Measurements from ENCODE around the gene XIRP2.

XIRP2 gene

DNA sequence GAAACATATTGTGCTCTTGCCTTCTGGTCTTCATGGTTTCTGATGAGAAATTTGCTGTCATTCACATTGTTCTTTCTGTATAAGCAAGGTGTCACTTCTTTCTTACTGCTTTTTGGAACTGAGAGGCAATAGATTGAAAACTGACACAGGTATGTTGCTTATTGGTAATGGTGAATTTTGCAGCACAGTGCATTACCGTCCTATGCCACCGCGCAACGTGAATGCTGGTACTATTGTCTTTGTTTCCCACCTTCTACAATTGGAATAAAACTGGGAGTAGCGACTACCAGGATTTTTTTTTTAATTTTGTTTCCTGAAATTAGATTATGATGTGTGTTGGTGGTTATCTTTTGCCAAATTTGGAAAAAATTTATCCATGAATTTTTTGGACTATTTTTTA lies 11.4 kb downstream of the XIRP2 start:
- no peak overlapping the region for H3K4me3 ChIP-seq (ENCODE audit: low read length)
- no peak overlapping the region for H3K9ac ChIP-seq (ENCODE audit: low read length)
- H3K27me3 ChIP-seq (ENCODE audit: control insufficient read depth, insufficient read depth, low read length): no peaks in the 10 kb centered on the region
- H3K4me1 ChIP-seq (ENCODE audit: control insufficient read depth, insufficient read depth, low read length): no peaks in the 10 kb centered on the region
- H3K27ac ChIP-seq (ENCODE audit: low read depth, low read length): no peak overlapping the region
- H3K36me3 ChIP-seq (ENCODE audit: control insufficient read depth, insufficient read depth, low read length): no peaks in the 10 kb centered on the region

DNA sequence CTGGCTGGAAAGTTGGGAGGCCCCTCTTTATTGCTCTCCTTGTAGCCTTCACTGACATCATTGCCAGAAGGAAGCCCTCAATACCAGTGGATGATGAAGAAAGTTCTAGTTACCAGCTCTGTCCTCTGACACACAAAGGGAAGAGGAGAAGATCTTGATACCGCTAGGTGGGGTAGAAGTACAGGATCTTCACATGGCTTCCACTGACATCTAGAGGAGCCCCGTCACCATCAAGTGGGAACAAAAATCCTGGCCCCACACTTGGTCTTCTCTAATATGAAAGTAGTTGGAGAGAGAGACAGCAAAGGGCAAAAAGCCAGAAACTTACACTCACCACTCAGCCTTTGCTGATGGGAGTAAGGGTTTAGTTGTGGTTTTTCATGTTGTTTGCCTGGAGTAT lies 12.4 kb downstream of the XIRP2 start:
- H3K4me1 ChIP-seq (ENCODE audit: control insufficient read depth, insufficient read depth, low read length): no peaks in the 10 kb centered on the region
- H3K4me3 ChIP-seq (ENCODE audit: low read length): no peak overlapping the region
- no peak overlapping the region for H3K27ac ChIP-seq (ENCODE audit: low read depth, low read length)
- H3K27me3 ChIP-seq (ENCODE audit: control insufficient read depth, insufficient read depth, low read length): no peaks in the 10 kb centered on the region
- no peaks in the 10 kb centered on the region for H3K36me3 ChIP-seq (ENCODE audit: control insufficient read depth, insufficient read depth, low read length)
- H3K9ac ChIP-seq (ENCODE audit: low read length): no peak overlapping the region

DNA sequence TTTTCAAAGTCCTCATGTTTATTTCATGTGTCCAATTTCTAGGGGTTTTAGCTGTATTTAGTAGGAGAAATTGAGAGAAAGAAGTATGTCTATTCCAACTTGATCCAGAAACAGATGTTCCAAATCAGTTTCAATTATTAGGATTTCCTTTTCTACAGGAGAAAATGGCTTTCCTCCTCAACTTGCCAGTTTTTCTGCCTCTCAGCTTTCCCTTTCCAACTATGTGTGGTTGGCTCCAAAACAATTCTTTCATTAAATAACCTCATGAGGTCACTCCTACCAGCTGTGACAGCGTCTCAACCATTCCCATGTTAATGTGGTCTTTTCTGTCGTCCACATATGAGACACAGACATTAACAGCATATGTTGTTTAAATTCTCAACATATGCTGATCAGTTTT lies 13.1 kb downstream of the XIRP2 start:
- Histone ChIP-seq H3K4me3 (ENCODE audit: low read length) (no peak overlapping the region), H3K4me1 (ENCODE audit: control insufficient read depth, insufficient read depth, low read length) (no peaks in the 10 kb centered on the region), H3K36me3 (ENCODE audit: control insufficient read depth, insufficient read depth, low read length) (no peaks in the 10 kb centered on the region), H3K9ac (ENCODE audit: low read length) (no peak overlapping the region), H3K27ac (ENCODE audit: low read depth, low read length) (no peak overlapping the region), H3K27me3 (ENCODE audit: control insufficient read depth, insufficient read depth, low read length) (no peaks in the 10 kb centered on the region)

DNA sequence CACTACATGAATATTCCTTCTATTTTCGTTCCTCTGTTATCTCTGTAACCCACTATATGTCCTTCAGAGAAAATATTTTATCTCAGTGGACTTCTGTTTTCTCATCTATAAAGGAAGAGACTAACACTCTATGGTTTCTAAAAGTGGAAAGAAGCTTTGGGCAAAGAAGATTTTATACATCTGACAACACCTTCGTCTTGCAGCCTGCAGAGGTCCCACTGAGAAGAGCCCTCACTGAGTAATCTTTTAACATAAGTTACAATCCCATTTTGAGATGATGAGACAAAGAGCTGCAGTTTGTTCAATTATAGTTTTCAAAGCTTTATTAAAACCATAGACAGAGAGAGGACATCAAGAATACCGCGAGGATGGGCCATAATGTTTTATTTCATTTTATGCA lies 28.7 kb downstream of the XIRP2 start:
- Histone ChIP-seq H3K27me3 (ENCODE audit: control insufficient read depth, insufficient read depth, low read length) (no peaks in the 10 kb centered on the region), H3K36me3 (ENCODE audit: control insufficient read depth, insufficient read depth, low read length) (no peaks in the 10 kb centered on the region)

DNA sequence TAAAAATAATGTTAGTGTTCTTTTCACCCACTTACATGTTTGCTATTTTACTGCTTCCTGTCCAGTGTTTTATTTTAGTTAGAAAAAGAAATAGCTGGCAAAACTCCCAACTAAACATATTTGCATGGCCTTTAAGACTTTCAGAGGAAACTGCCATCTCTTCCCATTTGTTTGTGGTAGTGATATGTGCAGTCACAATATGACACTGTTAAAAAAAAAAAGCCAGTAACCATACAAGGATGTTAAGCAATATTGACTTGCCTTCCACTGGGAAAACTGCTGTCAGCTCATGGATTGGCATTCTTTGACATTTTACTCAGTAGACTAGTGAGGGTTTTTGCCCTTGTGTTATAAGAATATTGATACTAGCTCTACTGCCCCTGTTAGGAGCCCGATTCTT lies 29.1 kb downstream of the XIRP2 start:
- Histone ChIP-seq H3K4me1 (ENCODE audit: control insufficient read depth, insufficient read depth, low read length) (no peaks in the 10 kb centered on the region), H3K9ac (ENCODE audit: low read length) (no peak overlapping the region), H3K27ac (ENCODE audit: low read depth, low read length) (no peak overlapping the region), H3K4me3 (ENCODE audit: low read length) (no peak overlapping the region), H3K36me3 (ENCODE audit: control insufficient read depth, insufficient read depth, low read length) (no peaks in the 10 kb centered on the region), H3K27me3 (ENCODE audit: control insufficient read depth, insufficient read depth, low read length) (no peaks in the 10 kb centered on the region)

More for the DNA sequence above, 28.7 kb downstream of the XIRP2 start:
- Histone ChIP-seq H3K4me1 (ENCODE audit: control insufficient read depth, insufficient read depth, low read length) (no peaks in the 10 kb centered on the region), H3K27ac (ENCODE audit: low read depth, low read length) (no peak overlapping the region), H3K9ac (ENCODE audit: low read length) (no peak overlapping the region), H3K4me3 (ENCODE audit: low read length) (no peak overlapping the region)

DNA sequence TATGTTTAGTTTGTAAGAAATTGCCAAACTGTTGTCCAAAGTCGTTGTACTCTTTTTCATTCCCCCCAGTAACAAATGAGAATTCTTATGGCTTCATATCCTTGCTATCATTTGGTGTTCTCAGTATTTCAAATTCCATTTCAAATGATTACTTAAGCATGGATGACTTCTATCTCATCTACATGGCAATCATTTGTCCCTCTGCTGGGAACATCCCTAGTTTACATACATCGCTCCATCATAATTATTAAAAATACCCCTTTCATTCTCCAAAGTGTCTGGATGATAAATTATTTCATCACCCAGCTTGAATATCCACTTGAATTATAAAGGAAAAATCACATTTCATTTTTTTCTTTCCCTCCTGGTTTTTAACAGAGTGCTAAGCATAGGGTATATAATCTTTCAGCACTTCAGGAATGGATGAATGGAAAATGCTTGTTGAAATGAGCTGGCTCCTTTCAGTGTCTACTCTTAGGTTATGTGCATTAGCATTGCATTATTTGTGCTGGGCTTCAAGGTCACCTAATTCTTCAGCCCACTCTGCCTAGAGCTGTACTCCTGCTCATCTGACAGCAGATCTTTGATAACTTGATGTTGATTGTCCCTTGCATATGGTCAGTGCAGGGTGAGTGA lies 33.1 kb downstream of the XIRP2 start:
- no peak overlapping the region for H3K9ac ChIP-seq (ENCODE audit: low read length)
- H3K36me3 ChIP-seq (ENCODE audit: control insufficient read depth, insufficient read depth, low read length): no peaks in the 10 kb centered on the region
- H3K27ac ChIP-seq (ENCODE audit: low read depth, low read length): no peak overlapping the region
- H3K27me3 ChIP-seq (ENCODE audit: control insufficient read depth, insufficient read depth, low read length): no peaks in the 10 kb centered on the region
- no peaks in the 10 kb centered on the region for H3K4me1 ChIP-seq (ENCODE audit: control insufficient read depth, insufficient read depth, low read length)
- no peak overlapping the region for H3K4me3 ChIP-seq (ENCODE audit: low read length)

DNA sequence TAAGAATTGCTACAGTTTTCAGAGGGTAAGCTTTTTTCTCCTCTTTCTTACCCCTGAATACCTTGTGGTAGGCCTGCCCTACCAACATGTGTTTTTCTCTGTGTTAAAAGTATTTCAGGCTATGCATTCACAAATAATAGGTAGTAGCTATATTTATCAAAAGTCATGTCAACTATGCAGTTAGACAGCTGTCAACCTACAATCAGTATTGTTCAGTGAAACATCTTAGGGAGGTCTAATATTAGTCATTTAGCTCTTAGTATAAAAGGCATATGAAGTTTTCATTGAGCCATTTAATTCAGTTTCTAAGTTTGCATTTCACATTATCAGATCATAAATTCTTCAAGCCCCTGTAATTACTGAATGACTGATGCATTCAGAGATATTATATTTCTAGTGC lies 36.7 kb downstream of the XIRP2 start:
- no peaks in the 10 kb centered on the region for H3K36me3 ChIP-seq (ENCODE audit: control insufficient read depth, insufficient read depth, low read length)
- H3K27me3 ChIP-seq (ENCODE audit: control insufficient read depth, insufficient read depth, low read length): no peaks in the 10 kb centered on the region
- H3K4me3 ChIP-seq (ENCODE audit: low read length): no peak overlapping the region
- no peak overlapping the region for H3K9ac ChIP-seq (ENCODE audit: low read length)
- H3K27ac ChIP-seq (ENCODE audit: low read depth, low read length): no peak overlapping the region
- no peaks in the 10 kb centered on the region for H3K4me1 ChIP-seq (ENCODE audit: control insufficient read depth, insufficient read depth, low read length)

DNA sequence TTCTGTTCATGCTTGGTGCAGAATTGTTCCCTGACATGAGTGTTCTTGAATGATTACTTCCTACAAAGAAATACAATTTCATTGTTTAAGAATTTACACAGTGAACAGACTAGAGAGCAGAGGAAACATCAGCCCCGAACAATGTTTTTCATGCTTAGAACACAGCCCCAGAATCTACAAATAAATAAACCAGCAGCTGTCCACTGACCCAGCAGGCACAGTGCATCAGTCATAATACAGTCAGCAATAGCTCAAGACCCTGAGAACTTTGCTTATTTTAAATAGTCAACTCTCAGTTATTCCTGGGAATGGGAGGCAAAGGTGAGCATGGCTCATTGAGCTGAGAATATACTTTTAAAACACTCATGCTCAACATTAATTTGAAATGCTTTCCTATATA lies 38.4 kb downstream of the XIRP2 start:
- Histone ChIP-seq H3K27me3 (ENCODE audit: control insufficient read depth, insufficient read depth, low read length) (no peaks in the 10 kb centered on the region), H3K4me1 (ENCODE audit: control insufficient read depth, insufficient read depth, low read length) (no peaks in the 10 kb centered on the region), H3K4me3 (ENCODE audit: low read length) (no peak overlapping the region), H3K36me3 (ENCODE audit: control insufficient read depth, insufficient read depth, low read length) (no peaks in the 10 kb centered on the region), H3K9ac (ENCODE audit: low read length) (no peak overlapping the region), H3K27ac (ENCODE audit: low read depth, low read length) (no peak overlapping the region)

DNA sequence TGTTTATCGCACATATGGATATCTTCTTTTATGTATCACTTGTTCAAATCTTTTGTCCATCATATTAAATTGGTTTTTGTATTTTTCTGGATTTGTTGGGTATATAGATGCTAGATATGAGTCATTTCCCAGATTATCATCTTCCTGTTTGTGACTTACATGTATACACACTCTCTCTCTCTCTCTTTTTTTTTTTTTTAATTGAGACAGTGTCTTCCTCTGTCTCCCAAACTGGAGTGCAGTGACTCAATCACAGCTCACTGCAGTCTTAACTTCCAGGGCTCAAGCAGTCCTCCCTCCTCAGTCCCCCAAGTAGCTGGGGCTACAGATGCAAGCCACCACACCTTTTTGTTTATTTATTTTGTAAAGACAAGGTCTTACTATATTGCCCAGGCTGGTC lies 43.8 kb downstream of the XIRP2 start:
- Histone ChIP-seq H3K4me1 (ENCODE audit: control insufficient read depth, insufficient read depth, low read length) (no peaks in the 10 kb centered on the region), H3K4me3 (ENCODE audit: low read length) (no peak overlapping the region), H3K9ac (ENCODE audit: low read length) (no peak overlapping the region), H3K27me3 (ENCODE audit: control insufficient read depth, insufficient read depth, low read length) (no peaks in the 10 kb centered on the region), H3K27ac (ENCODE audit: low read depth, low read length) (no peak overlapping the region), H3K36me3 (ENCODE audit: control insufficient read depth, insufficient read depth, low read length) (no peaks in the 10 kb centered on the region)

DNA sequence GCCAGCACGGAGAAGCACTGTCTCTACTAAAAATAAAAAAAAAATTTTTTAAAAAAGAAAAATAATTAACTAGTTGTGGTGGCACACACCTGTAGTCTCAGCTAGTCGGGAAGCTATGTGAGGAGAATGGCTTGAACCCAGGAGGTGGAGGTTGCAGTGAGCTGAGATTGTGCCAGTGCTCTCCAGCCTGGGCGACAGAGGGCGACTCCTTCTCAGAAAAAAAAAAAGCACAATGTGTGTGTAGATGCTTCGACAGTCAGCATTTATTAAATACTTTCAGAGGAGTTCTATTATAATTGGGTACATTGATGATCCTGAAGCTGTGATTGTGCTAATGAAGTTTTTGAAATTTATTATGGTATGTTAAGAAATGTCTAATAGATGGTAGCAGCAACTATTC lies 46.5 kb downstream of the XIRP2 start:
- Histone ChIP-seq H3K9ac (ENCODE audit: low read length) (no peak overlapping the region), H3K4me3 (ENCODE audit: low read length) (no peak overlapping the region), H3K27ac (ENCODE audit: low read depth, low read length) (no peak overlapping the region), H3K36me3 (ENCODE audit: control insufficient read depth, insufficient read depth, low read length) (no peaks in the 10 kb centered on the region), H3K27me3 (ENCODE audit: control insufficient read depth, insufficient read depth, low read length) (no peaks in the 10 kb centered on the region), H3K4me1 (ENCODE audit: control insufficient read depth, insufficient read depth, low read length) (no peaks in the 10 kb centered on the region)

DNA sequence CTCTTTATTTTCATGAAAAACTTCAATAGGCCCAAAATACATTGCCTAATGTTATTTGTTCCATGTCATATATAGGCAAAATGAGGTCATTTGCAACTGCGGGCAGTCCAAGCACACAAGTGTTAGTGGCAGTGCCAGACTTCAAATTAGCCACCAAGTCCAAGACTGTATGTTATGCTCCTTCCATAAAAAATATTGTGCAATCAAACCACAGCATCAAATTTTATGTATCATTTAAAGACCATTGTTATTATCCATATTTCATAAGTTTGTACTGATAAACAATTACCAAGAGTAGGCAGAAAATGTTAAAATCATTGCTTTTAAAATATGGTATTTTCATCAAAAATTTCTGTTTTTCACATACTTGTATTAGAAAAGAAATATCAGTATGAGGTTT lies 54.1 kb downstream of the XIRP2 start:
- H3K4me3 ChIP-seq (ENCODE audit: low read length): no peak overlapping the region
- H3K9ac ChIP-seq (ENCODE audit: low read length): no peak overlapping the region
- no peaks in the 10 kb centered on the region for H3K4me1 ChIP-seq (ENCODE audit: control insufficient read depth, insufficient read depth, low read length)
- no peaks in the 10 kb centered on the region for H3K27me3 ChIP-seq (ENCODE audit: control insufficient read depth, insufficient read depth, low read length)
- H3K36me3 ChIP-seq (ENCODE audit: control insufficient read depth, insufficient read depth, low read length): no peaks in the 10 kb centered on the region
- no peak overlapping the region for H3K27ac ChIP-seq (ENCODE audit: low read depth, low read length)

DNA sequence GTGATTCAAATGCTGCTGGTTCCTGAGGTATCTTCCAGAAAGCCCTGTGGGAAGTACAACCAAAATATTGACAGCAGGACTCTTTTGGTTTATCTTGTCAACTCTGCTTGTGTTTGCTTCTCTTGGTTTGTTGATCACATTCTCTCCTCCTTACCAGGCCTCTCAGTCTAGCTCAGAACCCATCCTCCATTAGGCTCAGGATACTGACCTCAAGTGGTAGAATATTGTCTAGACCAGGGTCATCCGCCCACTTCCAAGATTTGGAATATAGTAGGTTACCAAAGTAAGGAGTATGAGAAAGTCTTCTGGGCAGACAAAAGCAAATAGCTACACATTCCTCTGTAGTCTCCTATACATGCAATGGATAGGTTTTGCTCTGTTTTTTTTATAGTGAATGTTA lies 56.6 kb downstream of the XIRP2 start:
- no peaks in the 10 kb centered on the region for H3K4me1 ChIP-seq (ENCODE audit: control insufficient read depth, insufficient read depth, low read length)
- H3K27me3 ChIP-seq (ENCODE audit: control insufficient read depth, insufficient read depth, low read length): no peaks in the 10 kb centered on the region
- no peaks in the 10 kb centered on the region for H3K36me3 ChIP-seq (ENCODE audit: control insufficient read depth, insufficient read depth, low read length)
- H3K27ac ChIP-seq (ENCODE audit: low read depth, low read length): no peak overlapping the region
- H3K4me3 ChIP-seq (ENCODE audit: low read length): no peak overlapping the region
- no peak overlapping the region for H3K9ac ChIP-seq (ENCODE audit: low read length)

DNA sequence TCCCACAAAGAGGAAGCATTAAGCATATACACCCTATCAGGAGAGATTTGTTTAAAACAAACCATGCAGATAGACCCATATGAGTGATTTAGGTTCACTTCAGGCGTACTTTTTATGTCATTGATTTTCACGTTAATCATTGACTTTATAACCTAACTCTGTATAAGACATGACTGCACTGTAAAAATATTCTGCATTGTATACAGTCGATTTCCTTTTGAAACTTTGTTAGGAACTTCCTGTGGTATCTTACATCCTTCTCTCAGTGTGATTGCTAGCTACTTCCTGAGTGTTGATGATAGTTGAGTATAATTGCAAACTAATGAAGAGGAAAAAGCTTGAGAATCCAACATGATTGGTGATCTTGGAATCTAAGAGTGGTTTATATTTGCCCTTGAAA lies 69.4 kb downstream of the XIRP2 start:
- H3K27ac ChIP-seq (ENCODE audit: low read depth, low read length): no peak overlapping the region
- no peaks in the 10 kb centered on the region for H3K4me1 ChIP-seq (ENCODE audit: control insufficient read depth, insufficient read depth, low read length)
- H3K4me3 ChIP-seq (ENCODE audit: low read length): no peak overlapping the region
- H3K36me3 ChIP-seq (ENCODE audit: control insufficient read depth, insufficient read depth, low read length): no peaks in the 10 kb centered on the region
- H3K27me3 ChIP-seq (ENCODE audit: control insufficient read depth, insufficient read depth, low read length): no peaks in the 10 kb centered on the region
- H3K9ac ChIP-seq (ENCODE audit: low read length): no peak overlapping the region
